PC-3 (cell line): ENCODE data around the gene HSD17B4. TPM values are rescaled to one million over a fixed set of nuclear protein-coding genes. Genes with fewer than 3 reads are reported as not detected.
"Not testable (repeated sequence)": the region's sequence is repeated elsewhere in the genome, so short reads cannot be mapped to it uniquely, and the experiment has no call there.

Experiments used
- ATAC-seq: fragments of 200-7000 bp; cut with Tn5 transposase; 2 replicates; pipeline ENCODE4 v1.9.1; 2020; ENCODE audit warnings: mild to moderate bottlenecking, moderate library complexity
- BruUV-seq: library from RNA; stranded (reverse); fragments of 400-500 nt; replicated peaks from 2 replicates; lab custom pipeline; 2021; lab: Mats Ljungman, UMichigan
- CTCF ChIA-PET: fragments of 300-600 bp; sonication (Branson Sonifier 250); formaldehyde crosslinking; loops from one replicate; lab custom pipeline; 2022; ENCODE audit warnings: antibody characterized with exemption; lab: Charles Lee
- POLR2A ChIA-PET: fragments of 300-600 bp; sonication (Branson Sonifier 250); formaldehyde crosslinking; loops from one replicate; lab custom pipeline; 2022; ENCODE audit warnings: antibody characterized with exemption; ENCODE audit not compliant: unreplicated experiment; lab: Charles Lee
- DNase-seq: peaks from one replicate; pipeline ENCODE4 v3.0.0-alpha.2; 2015
- H2AFZ ChIP-seq: fragments of 300-600 bp; sonication (generic); 2 replicates; pipeline ENCODE4 v1.6.0; 2016; ENCODE audit warnings: antibody characterized with exemption, low read length
- H3F3A ChIP-seq: fragments of 300-600 bp; sonication (generic); one replicate; pipeline ENCODE4 v1.6.0; 2017; ENCODE audit warnings: antibody characterized with exemption, low read length, control low read depth, mild to moderate bottlenecking; ENCODE audit not compliant: unreplicated experiment
- H3K27ac ChIP-seq: fragments of 300-600 bp; sonication (generic); 2 replicates; pipeline ENCODE4 v1.5.1; 2016; ENCODE audit warnings: mild to moderate bottlenecking, low read length
- H3K27me3 ChIP-seq: fragments of 300-600 bp; sonication (generic); 2 replicates; pipeline ENCODE4 v1.6.1; 2016; ENCODE audit warnings: low read length, mixed read lengths
- H3K36me3 ChIP-seq: fragments of 300-600 bp; sonication (generic); 2 replicates; pipeline ENCODE4 v1.6.1; 2016; ENCODE audit warnings: low read depth, mixed run types, low read length, mixed read lengths
- H3K4me1 ChIP-seq: fragments of 300-600 bp; sonication (generic); 2 replicates; pipeline ENCODE4 v1.5.1; 2016; ENCODE audit warnings: low read length; ENCODE audit not compliant: insufficient read depth
- H3K4me2 ChIP-seq: fragments of 300-600 bp; sonication (generic); 2 replicates; pipeline ENCODE4 v1.6.0; 2016; ENCODE audit warnings: low read length
- H3K4me3 ChIP-seq: fragments of 300-600 bp; sonication (generic); 2 replicates; pipeline ENCODE4 v1.5.1; 2016; ENCODE audit warnings: mild to moderate bottlenecking, low read length, mixed read lengths
- H3K79me2 ChIP-seq: fragments of 300-600 bp; sonication (generic); 2 replicates; pipeline ENCODE4 v1.6.1; 2017; ENCODE audit warnings: low read length, mixed read lengths
- H3K9ac ChIP-seq: fragments of 300-600 bp; sonication (generic); 2 replicates; pipeline ENCODE4 v1.6.0; 2016; ENCODE audit warnings: mild to moderate bottlenecking, low read length
- H3K9me2 ChIP-seq: fragments of 300-600 bp; sonication (generic); replicated peaks from 2 replicates; pipeline ENCODE4 v1.6.1; 2016; ENCODE audit warnings: mixed run types, low read length, mixed read lengths
- H3K9me3 ChIP-seq: fragments of 300-600 bp; sonication (generic); 2 replicates; pipeline ENCODE4 v1.6.1; 2016; ENCODE audit warnings: low read length, mixed read lengths
- H4K20me1 ChIP-seq: fragments of 300-600 bp; sonication (generic); 2 replicates; pipeline ENCODE4 v1.6.1; 2016; ENCODE audit warnings: low read length, mixed read lengths
- EZH2 ChIP-seq: fragments of 300-600 bp; sonication (generic); IDR thresholded peaks from one replicate; pipeline ENCODE4 v1.6.1; 2017; ENCODE audit warnings: antibody characterized with exemption, mild to moderate bottlenecking, low read length; ENCODE audit not compliant: unreplicated experiment
- EZH2phosphoT487 ChIP-seq: fragments of 300-600 bp; sonication (generic); IDR thresholded peaks from 2 replicates; pipeline ENCODE4 v1.6.1; 2018; ENCODE audit warnings: mild to moderate bottlenecking, antibody characterized with exemption, low read length, borderline replicate concordance
- intact Hi-C: fragments of 100-400 bp; cut with micrococcal nuclease; formaldehyde crosslinking; loops from 2 replicates; pipeline ENCODE4 v1.9.0; 2023
- total RNA-seq: library from RNA; depleted of rRNA; stranded (reverse); fragments of >200 nt; gene quantifications from 2 replicates; pipeline ENCODE4 v1.2.3, GENCODE V29; 2014
- TF ChIP-seq, protein P1 (sequence below): fragments of 300-600 bp; sonication (generic); conservative IDR thresholded peaks from 2 replicates; pipeline ENCODE4 v1.5.1; 2017; ENCODE audit warnings: antibody characterized with exemption, low read depth, mild to moderate bottlenecking, low read length

HSD17B4 gene
- total RNA-seq, 1 experiment from 2014 or later, result 165 TPM

DNA sequence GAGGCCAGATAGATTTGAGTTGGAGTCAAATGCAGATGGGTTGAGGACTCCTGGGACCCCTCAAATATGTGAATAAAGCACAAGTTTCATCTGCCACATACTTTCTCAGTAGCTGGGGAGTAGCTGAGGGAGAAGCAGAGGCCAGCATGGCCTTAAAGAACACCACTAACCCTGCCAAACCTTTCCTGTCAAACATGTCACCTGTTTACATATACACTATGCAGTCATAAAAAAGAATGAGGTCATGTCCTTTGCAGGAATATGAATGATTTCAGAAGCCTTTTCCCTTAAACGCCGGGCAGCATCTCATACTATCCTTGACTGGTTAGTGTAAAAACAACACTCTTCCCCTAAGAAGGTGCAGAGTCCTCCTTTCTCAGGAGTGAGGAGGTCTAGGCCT lies 25.2 kb upstream of the HSD17B4 start:
- Histone ChIP-seq H4K20me1 (no peaks in the 10 kb centered on the region), H2AFZ (no peak overlapping the region), H3K4me1 (no peaks in the 10 kb centered on the region), H3K9me3 (no peaks in the 10 kb centered on the region), H3K9ac (no peak overlapping the region), H3F3A (no peaks in the 10 kb centered on the region), H3K36me3 (no peaks in the 10 kb centered on the region), H3K4me3 (no peak overlapping the region), H3K27ac (no peak overlapping the region), H3K9me2 (no peaks in the 10 kb centered on the region), H3K4me2 (no peak overlapping the region), H3K27me3 (no peaks in the 10 kb centered on the region), H3K79me2 (no peaks in the 10 kb centered on the region)
- no TSS peak for BruUV-seq
- TF ChIP-seq EZH2phosphoT487, result no peak
- TF ChIP-seq EZH2, result no peak
- TF ChIP-seq, protein P1, sequence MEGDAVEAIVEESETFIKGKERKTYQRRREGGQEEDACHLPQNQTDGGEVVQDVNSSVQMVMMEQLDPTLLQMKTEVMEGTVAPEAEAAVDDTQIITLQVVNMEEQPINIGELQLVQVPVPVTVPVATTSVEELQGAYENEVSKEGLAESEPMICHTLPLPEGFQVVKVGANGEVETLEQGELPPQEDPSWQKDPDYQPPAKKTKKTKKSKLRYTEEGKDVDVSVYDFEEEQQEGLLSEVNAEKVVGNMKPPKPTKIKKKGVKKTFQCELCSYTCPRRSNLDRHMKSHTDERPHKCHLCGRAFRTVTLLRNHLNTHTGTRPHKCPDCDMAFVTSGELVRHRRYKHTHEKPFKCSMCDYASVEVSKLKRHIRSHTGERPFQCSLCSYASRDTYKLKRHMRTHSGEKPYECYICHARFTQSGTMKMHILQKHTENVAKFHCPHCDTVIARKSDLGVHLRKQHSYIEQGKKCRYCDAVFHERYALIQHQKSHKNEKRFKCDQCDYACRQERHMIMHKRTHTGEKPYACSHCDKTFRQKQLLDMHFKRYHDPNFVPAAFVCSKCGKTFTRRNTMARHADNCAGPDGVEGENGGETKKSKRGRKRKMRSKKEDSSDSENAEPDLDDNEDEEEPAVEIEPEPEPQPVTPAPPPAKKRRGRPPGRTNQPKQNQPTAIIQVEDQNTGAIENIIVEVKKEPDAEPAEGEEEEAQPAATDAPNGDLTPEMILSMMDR, result no peak
- POLR2A ChIA-PET, result no interaction called here
- no peak for DNase-seq
- intact Hi-C loops, result no loop called here
- no peak for ATAC-seq
- CTCF ChIA-PET, result no interaction called here

DNA sequence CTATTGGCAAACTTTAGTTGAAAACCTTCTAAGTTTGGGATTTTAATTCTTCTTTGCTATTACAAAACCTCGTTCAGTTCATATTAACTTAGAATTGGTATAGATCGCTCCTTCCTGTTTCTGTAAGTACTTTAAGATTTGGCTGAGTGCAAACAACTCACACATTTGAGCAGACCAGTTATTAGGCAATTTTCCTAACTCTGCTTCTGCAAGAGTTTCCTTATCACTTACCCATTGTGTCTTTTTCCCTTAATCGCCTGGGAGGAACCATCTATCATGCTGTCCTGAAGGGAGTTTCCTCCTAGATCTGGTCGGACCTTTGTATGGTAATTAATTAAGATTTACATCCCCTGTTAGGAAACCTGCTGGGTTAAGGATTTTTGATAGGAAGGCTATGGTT lies 24.7 kb upstream of the HSD17B4 start:
- H3K4me2 ChIP-seq, H3K4me3 ChIP-seq, H3K9me3 ChIP-seq, H2AFZ ChIP-seq, H4K20me1 ChIP-seq, DNase-seq, H3K4me1 ChIP-seq, ATAC-seq, POLR2A ChIA-PET, intact Hi-C loops, CTCF ChIA-PET, BruUV-seq, H3K27ac ChIP-seq, H3K79me2 ChIP-seq, H3F3A ChIP-seq, H3K9ac ChIP-seq, H3K9me2 ChIP-seq, H3K36me3 ChIP-seq, H3K27me3 ChIP-seq: not testable (repeated sequence)

DNA sequence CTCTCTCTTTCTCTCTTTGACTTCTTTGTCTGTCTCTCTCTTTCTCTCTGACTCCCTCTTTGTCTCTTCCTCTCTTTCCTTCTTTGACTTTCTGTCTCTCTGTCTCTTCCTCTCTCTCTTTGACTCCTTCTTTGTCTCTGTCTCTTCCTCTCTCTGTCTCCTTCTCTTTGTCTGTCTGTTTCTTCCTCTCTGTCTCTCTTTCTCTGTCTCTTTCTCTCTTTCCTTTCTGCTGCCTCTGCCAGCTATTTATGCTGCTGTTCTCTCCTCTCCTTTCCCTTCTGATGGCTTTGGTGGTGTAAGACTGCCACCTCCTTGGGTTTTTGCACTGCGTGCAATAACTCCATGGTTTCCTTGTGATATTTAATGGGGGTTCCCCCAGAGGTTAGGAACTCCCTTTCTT lies 24.1 kb upstream of the HSD17B4 start:
- intact Hi-C loops, H3F3A ChIP-seq, CTCF ChIA-PET, H3K4me1 ChIP-seq, BruUV-seq, H3K27ac ChIP-seq, H3K36me3 ChIP-seq, ATAC-seq, H3K9me2 ChIP-seq, H3K9ac ChIP-seq, H3K27me3 ChIP-seq, POLR2A ChIA-PET, DNase-seq, H3K4me2 ChIP-seq, H3K9me3 ChIP-seq, H3K4me3 ChIP-seq, H2AFZ ChIP-seq, H3K79me2 ChIP-seq, H4K20me1 ChIP-seq: not testable (repeated sequence)

DNA sequence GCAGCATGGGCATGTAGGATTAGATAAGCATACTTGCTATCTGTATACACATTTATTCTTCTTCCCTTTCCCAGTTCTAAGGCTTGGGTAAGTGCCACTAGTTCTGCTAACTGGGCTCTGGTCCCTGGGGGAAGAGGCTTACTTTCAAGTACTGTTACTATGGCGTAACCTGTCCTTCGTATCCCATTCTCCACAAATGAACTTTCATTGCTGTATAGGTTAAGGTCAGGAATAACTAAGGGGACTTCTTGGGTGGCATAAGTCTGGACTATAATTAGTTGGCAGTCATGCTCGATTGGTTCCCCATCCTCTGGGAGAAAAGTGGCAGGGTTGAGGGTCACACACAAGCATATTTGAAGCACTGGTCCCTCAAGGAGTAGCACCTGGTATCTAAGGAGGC lies 23.7 kb upstream of the HSD17B4 start:
- H3K4me2 ChIP-seq, POLR2A ChIA-PET, intact Hi-C loops, H3F3A ChIP-seq, H3K36me3 ChIP-seq, H3K4me1 ChIP-seq, H3K9me2 ChIP-seq, H3K9me3 ChIP-seq, H2AFZ ChIP-seq, H3K27ac ChIP-seq, H3K27me3 ChIP-seq, H3K9ac ChIP-seq, ATAC-seq, H4K20me1 ChIP-seq, H3K79me2 ChIP-seq, BruUV-seq, DNase-seq, H3K4me3 ChIP-seq: not testable (repeated sequence)
- CTCF ChIA-PET, result interaction anchor here (0.6 kb wide), 1 partner anchor 351 kb away, joined by 8 read pairs; no protein-coding TSS in a partner anchor

DNA sequence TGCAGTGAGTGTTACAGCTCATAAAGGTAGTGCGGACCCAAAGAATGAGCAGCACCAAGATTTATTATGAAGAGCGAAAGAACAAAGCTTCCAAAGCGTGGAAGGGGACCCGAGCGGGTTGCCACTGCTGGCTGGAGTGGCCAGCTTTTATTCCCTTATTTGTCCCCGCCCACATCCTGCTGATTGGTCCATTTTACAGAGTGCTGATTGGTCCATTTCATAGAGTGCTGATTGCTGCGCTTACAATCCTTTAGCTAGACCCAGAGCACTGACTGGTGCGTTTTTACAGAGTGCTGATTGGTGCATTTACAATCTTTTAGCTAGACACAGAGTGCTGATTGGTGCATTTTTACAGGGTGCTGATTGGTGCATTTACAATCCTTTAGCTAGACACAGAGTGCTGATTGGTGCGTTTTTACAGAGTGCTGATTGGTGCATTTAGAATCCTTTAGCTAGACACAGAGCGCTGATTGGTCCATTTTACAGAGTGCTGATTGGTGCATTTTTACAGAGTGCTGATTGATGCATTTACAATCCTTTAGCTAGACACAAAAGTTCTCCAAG lies 19.5 kb upstream of the HSD17B4 start:
- H3K4me1 ChIP-seq, DNase-seq, intact Hi-C loops, ATAC-seq, H3K79me2 ChIP-seq, H3K27me3 ChIP-seq, H3K36me3 ChIP-seq, H3K27ac ChIP-seq, H4K20me1 ChIP-seq, H2AFZ ChIP-seq, H3K4me2 ChIP-seq, POLR2A ChIA-PET, H3K4me3 ChIP-seq, H3K9me2 ChIP-seq, BruUV-seq, H3K9me3 ChIP-seq, H3K9ac ChIP-seq, H3F3A ChIP-seq: not testable (repeated sequence)
- CTCF ChIA-PET, result interaction anchor here (0.6 kb wide), 1 partner anchor 407 kb away, joined by 6 read pairs; no protein-coding TSS in a partner anchor
